IPS-NIHi7 (cell line): ENCODE data around the gene ABLIM2.

Source experiments
- DNase-seq: peaks from one replicate; pipeline ENCODE4 v3.0.0; 2012; ENCODE audit warnings: mixed read lengths; ENCODE audit errors: extremely low spot score

The ABLIM2 gene

GRCh38 chr4:8047837-8048678, 110.6 kb downstream of the ABLIM2 start:
- DNase-seq = no peak

GRCh38 chr4:8046925-8047541, 111.6 kb downstream of the ABLIM2 start:
- DNase-seq = no peak

GRCh38 chr4:8045909-8046308, 112.7 kb downstream of the ABLIM2 start:
- no peak for DNase-seq

GRCh38 chr4:8044699-8045098, 113.9 kb downstream of the ABLIM2 start:
- no peak for DNase-seq

- no peak for DNase-seq
Observed at GRCh38 chr4:8044244-8044643, 114.4 kb downstream of the ABLIM2 start.

- no peak for DNase-seq
Observed at GRCh38 chr4:8043596-8043995, 115.0 kb downstream of the ABLIM2 start.

GRCh38 chr4:8041868-8042267, 116.7 kb downstream of the ABLIM2 start:
- DNase-seq = no peak

- no peak for DNase-seq
Observed at GRCh38 chr4:8041172-8041571, 117.4 kb downstream of the ABLIM2 start.

GRCh38 chr4:8040607-8041006, 118.0 kb downstream of the ABLIM2 start:
- no peak for DNase-seq

GRCh38 chr4:8039853-8040252, 118.8 kb downstream of the ABLIM2 start:
- DNase-seq = no peak

GRCh38 chr4:8039290-8039689, 119.3 kb downstream of the ABLIM2 start:
- no peak for DNase-seq

GRCh38 chr4:8038719-8039251, 119.8 kb downstream of the ABLIM2 start:
- no peak for DNase-seq

- DNase-seq = no peak
Observed at GRCh38 chr4:8038083-8038482, 120.5 kb downstream of the ABLIM2 start.

- DNase-seq = no peak
Observed at GRCh38 chr4:8037150-8037769, 121.4 kb downstream of the ABLIM2 start.

- DNase-seq = no peak
Observed at GRCh38 chr4:8035371-8035780, 123.2 kb downstream of the ABLIM2 start.

- DNase-seq = no peak
Observed at GRCh38 chr4:8033829-8034528, 124.6 kb downstream of the ABLIM2 start.

- DNase-seq = no peak
Observed at GRCh38 chr4:8033067-8033755, 125.4 kb downstream of the ABLIM2 start.

GRCh38 chr4:8032381-8032780, 126.2 kb downstream of the ABLIM2 start:
- DNase-seq = no peak

- no peak for DNase-seq
Observed at GRCh38 chr4:8030121-8030781, 128.4 kb downstream of the ABLIM2 start.

- no peak for DNase-seq
Observed at GRCh38 chr4:8029689-8030088, 128.9 kb downstream of the ABLIM2 start.
